Suprapubic skin (tissue), 4 donors: ENCODE measurements around the gene P2RY14. TPM values are rescaled to one million over a fixed set of nuclear protein-coding genes. Genes with fewer than 3 reads are reported as not detected.
A peak's percentile ranks its signal among the peaks of the same experiment; 100 is the strongest.

Source experiments
- DNase-seq, 2 donors: peaks; one replicate each; pipeline ENCODE4 v3.0.0-alpha.2; 2019; ENCODE audit warnings: low spot score in 2 of 2
- H3K27ac ChIP-seq: fragments of 200-600 bp; sonication (generic); one replicate; pipeline ENCODE4 v1.5.1; 2019
- H3K27me3 ChIP-seq: fragments of 200-600 bp; sonication (generic); one replicate; pipeline ENCODE4 v1.5.1; 2019
- H3K36me3 ChIP-seq: fragments of 200-600 bp; sonication (generic); one replicate; pipeline ENCODE4 v1.5.1; 2019
- H3K4me1 ChIP-seq: fragments of 200-600 bp; sonication (generic); one replicate; pipeline ENCODE4 v1.5.1; 2019
- H3K4me3 ChIP-seq: fragments of 200-600 bp; sonication (generic); one replicate; pipeline ENCODE4 v1.5.1; 2019; ENCODE audit warnings: mild to moderate bottlenecking
- H3K9me3 ChIP-seq: fragments of 200-600 bp; sonication (generic); one replicate; pipeline ENCODE4 v1.5.1; 2019
- CTCF ChIP-seq, 2 donors: fragments of 200-600 bp in 1 of 2; fragments of 450-650 bp in 1 of 2; sonication (generic) in 1 of 2; IDR thresholded peaks; one replicate each; pipeline ENCODE4 v1.5.1; 2016 to 2019; ENCODE audit warnings: antibody characterized with exemption in 2 of 2, mild to moderate bottlenecking in 1 of 2, moderate library complexity in 1 of 2
- EP300 ChIP-seq: sonication (generic); formaldehyde crosslinking; IDR thresholded peaks from one replicate; pipeline ENCODE4 v1.6.1; 2017; ENCODE audit warnings: antibody characterized with exemption
- POLR2A ChIP-seq, 2 donors: fragments of 450-650 bp; IDR thresholded peaks; one replicate each; pipeline ENCODE4 v1.6.1; 2017; ENCODE audit warnings: antibody characterized with exemption in 2 of 2, mild to moderate bottlenecking in 2 of 2, moderate library complexity in 2 of 2
- POLR2AphosphoS5 ChIP-seq, 3 donors: sonication (generic); formaldehyde crosslinking; IDR thresholded peaks; one replicate each; pipeline ENCODE4 v1.6.1; 2017; ENCODE audit warnings: antibody characterized with exemption in 3 of 3
- WGBS: methylation state at CpG from one replicate; pipeline ENCODE4 v1.1.5; 2018; 5-methylcytosine and 5-hydroxymethylcytosine counted together
- total RNA-seq, 4 donors: library from RNA; depleted of rRNA; stranded (reverse); fragments of >200 nt; gene quantifications; one replicate each; pipeline ENCODE4 v1.1.0, GENCODE V29; 2016

P2RY14 gene
- total RNA-seq, 4 donors from 2014 or later, result 1.1 to 4.2 (median 2.4) TPM

DNA sequence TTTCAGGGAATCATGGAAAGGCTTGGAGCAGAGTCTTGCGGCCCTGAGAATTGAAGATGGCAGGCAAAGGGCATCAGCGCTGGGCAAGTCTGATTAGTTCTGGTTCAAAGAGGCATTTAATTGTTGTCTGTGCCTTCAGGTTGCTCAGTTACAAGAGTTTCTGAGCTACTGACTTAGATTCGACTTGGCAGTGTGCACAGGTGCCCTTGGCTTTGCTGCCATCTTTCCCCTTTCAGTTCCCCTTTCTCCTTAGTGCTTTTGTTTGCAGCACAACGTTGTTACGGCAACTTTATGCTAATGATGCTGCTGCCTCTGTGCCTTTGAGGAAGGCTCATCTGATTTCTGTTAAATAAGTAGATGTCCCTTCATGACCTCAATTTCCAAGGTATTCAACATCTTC is 12.5 kb downstream of the P2RY14 start:
- Histone ChIP-seq H3K9me3 (no peaks in the 10 kb centered on the region), H3K36me3 (no peaks in the 10 kb centered on the region), H3K27me3 (no peaks in the 10 kb centered on the region), H3K27ac (peak overlapping the region; percentile 1), H3K4me1 (peaks cover 3% of the 10 kb centered on the region), H3K4me3 (no peak overlapping the region)
- TF ChIP-seq CTCF (IDR thresholded peaks at IDR 0.05) (no peak), POLR2A (IDR thresholded peaks at IDR 0.05) (no peak), EP300 (no peak), POLR2AphosphoS5 (IDR thresholded peaks at IDR 0.05) (no peak)
- WGBS, result 50% methylated on average over 5 of the region's 5 CpGs
- DNase-seq, result no peak

DNA sequence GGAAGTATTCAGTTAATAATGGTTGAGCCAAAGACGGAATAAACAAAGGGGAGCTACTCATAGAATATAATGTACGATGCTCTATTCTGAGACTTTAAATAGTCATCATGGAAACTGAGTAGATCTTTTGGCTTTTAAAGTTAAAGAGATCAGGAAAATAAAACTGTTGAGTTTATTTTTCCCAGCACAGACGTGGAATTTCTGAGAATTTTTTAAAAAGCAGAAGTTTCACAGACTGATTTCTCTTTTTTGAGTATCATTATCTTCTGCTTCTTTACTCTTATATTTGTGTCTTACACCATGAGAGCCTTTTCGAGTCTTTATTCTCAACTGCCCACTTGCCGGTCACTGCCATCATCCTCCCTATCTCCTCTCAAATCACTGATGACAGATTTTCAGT is 13.2 kb downstream of the P2RY14 start:
- Histone ChIP-seq H3K4me3 (no peak overlapping the region), H3K9me3 (no peaks in the 10 kb centered on the region), H3K27me3 (no peaks in the 10 kb centered on the region), H3K27ac (peak overlapping the region; percentile 18), H3K4me1 (peaks cover 3% of the 10 kb centered on the region), H3K36me3 (no peaks in the 10 kb centered on the region)
- WGBS, result 91% methylated on average over 5 of the region's 5 CpGs
- DNase-seq, result no peak
- TF ChIP-seq EP300 (no peak), POLR2AphosphoS5 (IDR thresholded peaks at IDR 0.05) (no peak), POLR2A (IDR thresholded peaks at IDR 0.05) (no peak), CTCF (IDR thresholded peaks at IDR 0.05) (no peak)

- TF ChIP-seq POLR2A (IDR thresholded peaks at IDR 0.05) (no peak), CTCF (IDR thresholded peaks at IDR 0.05) (no peak), POLR2AphosphoS5 (IDR thresholded peaks at IDR 0.05) (no peak), EP300 (no peak)
Measured at GRCh38 chr3:151264605-151265004, 13.7 kb downstream of the P2RY14 start.

GRCh38 chr3:151262871-151263525 is 15.3 kb downstream of the P2RY14 start:
- no peak overlapping the region for H3K4me3 ChIP-seq
- WGBS, result 68% methylated on average over 8 of the region's 8 CpGs
- no peaks in the 10 kb centered on the region for H3K9me3 ChIP-seq
- no peak overlapping the region for H3K27ac ChIP-seq
- H3K36me3 ChIP-seq, result no peaks in the 10 kb centered on the region
- no peak for TF ChIP-seq POLR2A (IDR thresholded peaks at IDR 0.05)
- no peak for TF ChIP-seq CTCF (IDR thresholded peaks at IDR 0.05)
- TF ChIP-seq POLR2AphosphoS5 (IDR thresholded peaks at IDR 0.05), result no peak
- TF ChIP-seq EP300, result no peak
- H3K27me3 ChIP-seq, result no peaks in the 10 kb centered on the region
- no peak for DNase-seq
- peaks cover 3% of the 10 kb centered on the region for H3K4me1 ChIP-seq

More at GRCh38 chr3:151264605-151265004, 13.7 kb downstream of the P2RY14 start:
- 100% methylated on average over 1 of the region's 1 CpG for WGBS
- DNase-seq, result no peak
- Histone ChIP-seq H3K36me3 (no peaks in the 10 kb centered on the region), H3K4me3 (no peak overlapping the region), H3K27me3 (no peaks in the 10 kb centered on the region), H3K9me3 (no peaks in the 10 kb centered on the region), H3K4me1 (peaks cover 3% of the 10 kb centered on the region), H3K27ac (peak overlapping the region; percentile 18)

DNA sequence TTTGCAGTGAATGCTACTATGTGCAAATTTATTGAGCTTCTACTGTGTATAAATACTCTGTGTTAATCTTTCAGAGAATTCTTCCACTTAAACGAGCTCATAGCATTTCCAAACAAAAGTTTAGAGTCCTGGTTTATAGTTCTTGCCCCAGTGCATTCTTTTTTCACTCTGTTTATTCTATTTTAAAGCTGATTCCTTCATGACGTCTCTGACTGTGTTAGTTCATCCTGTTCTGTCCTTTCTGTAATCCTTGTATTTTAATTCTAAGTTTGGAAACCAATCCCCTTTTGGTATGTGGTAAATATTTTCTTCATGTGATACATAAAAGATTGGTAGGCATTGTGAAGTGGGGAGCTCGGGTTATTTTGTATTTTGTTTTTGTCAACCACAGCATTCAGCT is 18.7 kb downstream of the P2RY14 start:
- H3K27me3 ChIP-seq, result no peaks in the 10 kb centered on the region
- 77% methylated on average over 3 of the region's 3 CpGs for WGBS
- no peaks in the 10 kb centered on the region for H3K36me3 ChIP-seq
- H3K27ac ChIP-seq, result no peak overlapping the region
- no peak for DNase-seq
- no peak overlapping the region for H3K4me3 ChIP-seq
- TF ChIP-seq EP300 (peak; percentile 36), POLR2AphosphoS5 (IDR thresholded peaks at IDR 0.05) (no peak)
- H3K4me1 ChIP-seq, result no peaks in the 10 kb centered on the region
- no peaks in the 10 kb centered on the region for H3K9me3 ChIP-seq
